ENCODE data around the gene ZNF630. TPM values are rescaled to one million over a fixed set of nuclear protein-coding genes. Genes with fewer than 3 reads are reported as not detected.

ZNF630 gene
- polyA plus RNA-seq, 3 donors, result 3.2 to 4.3 (median 3.6) TPM

Other genes with a start within 250 kb of the ZNF630 start
- gene ZNF81, start 234.7 kb downstream of the ZNF630 start, polyA plus RNA-seq (ENCODE audit: insufficient read length in 3 of 3), result 1 to 10 TPM; 6.7 to 7.6 (median 6.8) TPM
- 10 to 100 TPM; 10.2 to 12.5 (median 11.8) TPM for gene ZNF182, start 67.7 kb downstream of the ZNF630 start, polyA plus RNA-seq (ENCODE audit: insufficient read length in 3 of 3)
- gene SPACA5, start 64.7 kb downstream of the ZNF630 start, polyA plus RNA-seq (ENCODE audit: insufficient read length in 3 of 3), result under 1 TPM in 1 of 3 donors, not detected in 2; 0.22 TPM
- gene SPACA5B, start 59.0 kb upstream of the ZNF630 start, polyA plus RNA-seq (ENCODE audit: insufficient read length in 3 of 3), result under 1 TPM in 1 of 3 donors, not detected in 2; 0.86 TPM
- gene SSX5, start 125.2 kb upstream of the ZNF630 start, polyA plus RNA-seq (ENCODE audit: insufficient read length in 3 of 3), result not detected
- not detected for gene SSX1, start 183.8 kb upstream of the ZNF630 start, polyA plus RNA-seq (ENCODE audit: insufficient read length in 3 of 3)

Measured in renal cortex interstitium (tissue), 3 donors.